PC-3 (cell line): ENCODE data around the gene RBMS3. TPM values are rescaled to one million over a fixed set of nuclear protein-coding genes. Genes with fewer than 3 reads are reported as not detected.

Experiments
- ATAC-seq: fragments of 200-7000 bp; cut with Tn5 transposase; 2 replicates; pipeline ENCODE4 v1.9.1; 2020; ENCODE audit warnings: mild to moderate bottlenecking, moderate library complexity
- BruUV-seq: library from RNA; stranded (reverse); fragments of 400-500 nt; replicated peaks from 2 replicates; lab custom pipeline; 2021; lab: Mats Ljungman, UMichigan
- CTCF ChIA-PET: fragments of 300-600 bp; sonication (Branson Sonifier 250); formaldehyde crosslinking; loops from one replicate; lab custom pipeline; 2022; ENCODE audit warnings: antibody characterized with exemption; lab: Charles Lee
- POLR2A ChIA-PET: fragments of 300-600 bp; sonication (Branson Sonifier 250); formaldehyde crosslinking; loops from one replicate; lab custom pipeline; 2022; ENCODE audit warnings: antibody characterized with exemption; ENCODE audit not compliant: unreplicated experiment; lab: Charles Lee
- DNase-seq: peaks from one replicate; pipeline ENCODE4 v3.0.0-alpha.2; 2015
- H2AFZ ChIP-seq: fragments of 300-600 bp; sonication (generic); 2 replicates; pipeline ENCODE4 v1.6.0; 2016; ENCODE audit warnings: antibody characterized with exemption, low read length
- H3F3A ChIP-seq: fragments of 300-600 bp; sonication (generic); one replicate; pipeline ENCODE4 v1.6.0; 2017; ENCODE audit warnings: antibody characterized with exemption, low read length, control low read depth, mild to moderate bottlenecking; ENCODE audit not compliant: unreplicated experiment
- H3K27ac ChIP-seq: fragments of 300-600 bp; sonication (generic); 2 replicates; pipeline ENCODE4 v1.5.1; 2016; ENCODE audit warnings: mild to moderate bottlenecking, low read length
- H3K27me3 ChIP-seq: fragments of 300-600 bp; sonication (generic); 2 replicates; pipeline ENCODE4 v1.6.1; 2016; ENCODE audit warnings: low read length, mixed read lengths
- H3K36me3 ChIP-seq: fragments of 300-600 bp; sonication (generic); 2 replicates; pipeline ENCODE4 v1.6.1; 2016; ENCODE audit warnings: low read depth, mixed run types, low read length, mixed read lengths
- H3K4me1 ChIP-seq: fragments of 300-600 bp; sonication (generic); 2 replicates; pipeline ENCODE4 v1.5.1; 2016; ENCODE audit warnings: low read length; ENCODE audit not compliant: insufficient read depth
- H3K4me2 ChIP-seq: fragments of 300-600 bp; sonication (generic); 2 replicates; pipeline ENCODE4 v1.6.0; 2016; ENCODE audit warnings: low read length
- H3K4me3 ChIP-seq: fragments of 300-600 bp; sonication (generic); 2 replicates; pipeline ENCODE4 v1.5.1; 2016; ENCODE audit warnings: mild to moderate bottlenecking, low read length, mixed read lengths
- H3K79me2 ChIP-seq: fragments of 300-600 bp; sonication (generic); 2 replicates; pipeline ENCODE4 v1.6.1; 2017; ENCODE audit warnings: low read length, mixed read lengths
- H3K9ac ChIP-seq: fragments of 300-600 bp; sonication (generic); 2 replicates; pipeline ENCODE4 v1.6.0; 2016; ENCODE audit warnings: mild to moderate bottlenecking, low read length
- H3K9me2 ChIP-seq: fragments of 300-600 bp; sonication (generic); replicated peaks from 2 replicates; pipeline ENCODE4 v1.6.1; 2016; ENCODE audit warnings: mixed run types, low read length, mixed read lengths
- H3K9me3 ChIP-seq: fragments of 300-600 bp; sonication (generic); 2 replicates; pipeline ENCODE4 v1.6.1; 2016; ENCODE audit warnings: low read length, mixed read lengths
- H4K20me1 ChIP-seq: fragments of 300-600 bp; sonication (generic); 2 replicates; pipeline ENCODE4 v1.6.1; 2016; ENCODE audit warnings: low read length, mixed read lengths
- CTCF ChIP-seq: fragments of 300-600 bp; sonication (generic); conservative IDR thresholded peaks from 2 replicates; pipeline ENCODE4 v1.5.1; 2017; ENCODE audit warnings: antibody characterized with exemption, low read depth, mild to moderate bottlenecking, low read length
- EZH2 ChIP-seq: fragments of 300-600 bp; sonication (generic); IDR thresholded peaks from one replicate; pipeline ENCODE4 v1.6.1; 2017; ENCODE audit warnings: antibody characterized with exemption, mild to moderate bottlenecking, low read length; ENCODE audit not compliant: unreplicated experiment
- EZH2phosphoT487 ChIP-seq: fragments of 300-600 bp; sonication (generic); IDR thresholded peaks from 2 replicates; pipeline ENCODE4 v1.6.1; 2018; ENCODE audit warnings: mild to moderate bottlenecking, antibody characterized with exemption, low read length, borderline replicate concordance
- intact Hi-C: fragments of 100-400 bp; cut with micrococcal nuclease; formaldehyde crosslinking; loops from 2 replicates; pipeline ENCODE4 v1.9.0; 2023
- total RNA-seq: library from RNA; depleted of rRNA; stranded (reverse); fragments of >200 nt; gene quantifications from 2 replicates; pipeline ENCODE4 v1.2.3, GENCODE V29; 2014

Gene RBMS3
- total RNA-seq, 1 experiment from 2014 or later, result 5.4 TPM

GRCh38 chr3:30059240-30059639 is 778.4 kb downstream of the RBMS3 start:
- DNase-seq (no peak), ATAC-seq (no peak)
- Histone ChIP-seq H3K27ac (no peak overlapping the region), H3K4me3 (no peak overlapping the region), H3K27me3 (no peaks in the 10 kb centered on the region), H3K9ac (no peak overlapping the region), H3K9me2 (no peaks in the 10 kb centered on the region), H3F3A (no peaks in the 10 kb centered on the region), H3K4me1 (no peaks in the 10 kb centered on the region), H3K36me3 (no peaks in the 10 kb centered on the region), H2AFZ (no peak overlapping the region), H3K79me2 (no peaks in the 10 kb centered on the region), H4K20me1 (no peaks in the 10 kb centered on the region), H3K4me2 (no peak overlapping the region), H3K9me3 (no peaks in the 10 kb centered on the region)
- TF ChIP-seq EZH2, result no peak
- TF ChIP-seq EZH2phosphoT487, result no peak
- TF ChIP-seq CTCF, result no peak
- CTCF ChIA-PET, result no interaction called here
- BruUV-seq, result no TSS peak
- intact Hi-C loops, result no loop called here
- POLR2A ChIA-PET, result no interaction called here
